Non-pigmented ciliary epithelial cell (primary cell): ENCODE data around the gene EIF4E2.
"Not testable (repeated sequence)": the region's sequence is repeated elsewhere in the genome, so short reads cannot be mapped to it uniquely, and the experiment has no call there.

ENCODE experiments used
- DNase-seq: peaks from one replicate; pipeline ENCODE4 v3.0.0-alpha.2; 2010; ENCODE audit warnings: low read depth

Gene EIF4E2

GRCh38 chr2:232568161-232568560 lies 17.7 kb downstream of the EIF4E2 start:
- no peak for DNase-seq

- no peak for DNase-seq
Measured at GRCh38 chr2:232569541-232569940, 19.1 kb downstream of the EIF4E2 start.

- not testable (repeated sequence) for DNase-seq
Measured at GRCh38 chr2:232570481-232570880, 20.0 kb downstream of the EIF4E2 start.

- no peak for DNase-seq
Measured at GRCh38 chr2:232571026-232571474, 20.6 kb downstream of the EIF4E2 start.

- no peak for DNase-seq
Measured at GRCh38 chr2:232573042-232573441, 22.6 kb downstream of the EIF4E2 start.

GRCh38 chr2:232573771-232574435 lies 23.4 kb downstream of the EIF4E2 start:
- DNase-seq = no peak

- no peak for DNase-seq
Measured at GRCh38 chr2:232574674-232575403, 24.4 kb downstream of the EIF4E2 start.

- DNase-seq = no peak
Measured at GRCh38 chr2:232575404-232575746, 24.9 kb downstream of the EIF4E2 start.

GRCh38 chr2:232576995-232577394 lies 26.5 kb downstream of the EIF4E2 start:
- peak; percentile 42 for DNase-seq

GRCh38 chr2:232577841-232578240 lies 27.4 kb downstream of the EIF4E2 start:
- DNase-seq = no peak

GRCh38 chr2:232578626-232579025 lies 28.1 kb downstream of the EIF4E2 start:
- no peak for DNase-seq

GRCh38 chr2:232580648-232580981 lies 30.1 kb downstream of the EIF4E2 start:
- DNase-seq = no peak

GRCh38 chr2:232581725-232582124 lies 31.2 kb downstream of the EIF4E2 start:
- no peak for DNase-seq

GRCh38 chr2:232584238-232584637 lies 33.7 kb downstream of the EIF4E2 start:
- no peak for DNase-seq

- no peak for DNase-seq
Measured at GRCh38 chr2:232586943-232587505, 36.5 kb downstream of the EIF4E2 start.

GRCh38 chr2:232587512-232587911 lies 37.0 kb downstream of the EIF4E2 start:
- DNase-seq = no peak

- DNase-seq = no peak
Measured at GRCh38 chr2:232588031-232588430, 37.5 kb downstream of the EIF4E2 start.

- DNase-seq = peak; percentile 24
Measured at GRCh38 chr2:232588680-232589585, 38.4 kb downstream of the EIF4E2 start.

GRCh38 chr2:232592772-232593395 lies 42.4 kb downstream of the EIF4E2 start:
- DNase-seq = peak; percentile 61

GRCh38 chr2:232593982-232594381 lies 43.5 kb downstream of the EIF4E2 start:
- no peak for DNase-seq

- DNase-seq = no peak
Measured at GRCh38 chr2:232597362-232598079, 47.0 kb downstream of the EIF4E2 start.
